C4-2B (cell line): ENCODE measurements around the gene POU6F2.
"Not testable (repeated sequence)": the region's sequence is repeated elsewhere in the genome, so short reads cannot be mapped to it uniquely, and the experiment has no call there.

Experiments used
- ZFX ChIP-seq: fragments of 450-650 bp; IDR thresholded peaks from 2 replicates; pipeline ENCODE4 v1.6.1; 2017
- TF ChIP-seq, protein P1 (sequence below): fragments of 450-650 bp; conservative IDR thresholded peaks from 2 replicates; pipeline ENCODE4 v1.5.1; 2017; ENCODE audit warnings: mild to moderate bottlenecking

DNA sequence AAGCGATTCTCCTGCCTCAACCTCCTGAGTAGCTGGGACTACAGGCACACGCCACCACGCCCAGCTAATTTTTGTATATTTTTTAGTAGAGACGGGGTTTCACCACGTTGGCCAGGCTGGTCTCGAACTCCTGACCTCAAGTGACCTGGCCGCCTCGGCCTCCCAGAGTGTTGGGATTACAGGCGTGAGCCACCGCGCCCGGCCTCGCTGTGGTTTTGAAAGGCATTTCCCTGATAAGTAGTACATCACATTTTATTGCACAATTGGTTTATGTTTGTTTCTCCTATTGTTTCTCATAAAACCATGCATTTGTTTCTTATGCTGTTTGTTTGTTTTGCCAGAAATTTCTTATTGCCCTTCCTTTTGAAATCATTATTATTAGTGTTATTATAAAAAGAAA is 353.9 kb downstream of the POU6F2 start:
- TF ChIP-seq, protein P1, sequence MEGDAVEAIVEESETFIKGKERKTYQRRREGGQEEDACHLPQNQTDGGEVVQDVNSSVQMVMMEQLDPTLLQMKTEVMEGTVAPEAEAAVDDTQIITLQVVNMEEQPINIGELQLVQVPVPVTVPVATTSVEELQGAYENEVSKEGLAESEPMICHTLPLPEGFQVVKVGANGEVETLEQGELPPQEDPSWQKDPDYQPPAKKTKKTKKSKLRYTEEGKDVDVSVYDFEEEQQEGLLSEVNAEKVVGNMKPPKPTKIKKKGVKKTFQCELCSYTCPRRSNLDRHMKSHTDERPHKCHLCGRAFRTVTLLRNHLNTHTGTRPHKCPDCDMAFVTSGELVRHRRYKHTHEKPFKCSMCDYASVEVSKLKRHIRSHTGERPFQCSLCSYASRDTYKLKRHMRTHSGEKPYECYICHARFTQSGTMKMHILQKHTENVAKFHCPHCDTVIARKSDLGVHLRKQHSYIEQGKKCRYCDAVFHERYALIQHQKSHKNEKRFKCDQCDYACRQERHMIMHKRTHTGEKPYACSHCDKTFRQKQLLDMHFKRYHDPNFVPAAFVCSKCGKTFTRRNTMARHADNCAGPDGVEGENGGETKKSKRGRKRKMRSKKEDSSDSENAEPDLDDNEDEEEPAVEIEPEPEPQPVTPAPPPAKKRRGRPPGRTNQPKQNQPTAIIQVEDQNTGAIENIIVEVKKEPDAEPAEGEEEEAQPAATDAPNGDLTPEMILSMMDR = not testable (repeated sequence)
- TF ChIP-seq ZFX = not testable (repeated sequence)
